Measurements from ENCODE around the gene HNRNPC.

HNRNPC gene

DNA sequence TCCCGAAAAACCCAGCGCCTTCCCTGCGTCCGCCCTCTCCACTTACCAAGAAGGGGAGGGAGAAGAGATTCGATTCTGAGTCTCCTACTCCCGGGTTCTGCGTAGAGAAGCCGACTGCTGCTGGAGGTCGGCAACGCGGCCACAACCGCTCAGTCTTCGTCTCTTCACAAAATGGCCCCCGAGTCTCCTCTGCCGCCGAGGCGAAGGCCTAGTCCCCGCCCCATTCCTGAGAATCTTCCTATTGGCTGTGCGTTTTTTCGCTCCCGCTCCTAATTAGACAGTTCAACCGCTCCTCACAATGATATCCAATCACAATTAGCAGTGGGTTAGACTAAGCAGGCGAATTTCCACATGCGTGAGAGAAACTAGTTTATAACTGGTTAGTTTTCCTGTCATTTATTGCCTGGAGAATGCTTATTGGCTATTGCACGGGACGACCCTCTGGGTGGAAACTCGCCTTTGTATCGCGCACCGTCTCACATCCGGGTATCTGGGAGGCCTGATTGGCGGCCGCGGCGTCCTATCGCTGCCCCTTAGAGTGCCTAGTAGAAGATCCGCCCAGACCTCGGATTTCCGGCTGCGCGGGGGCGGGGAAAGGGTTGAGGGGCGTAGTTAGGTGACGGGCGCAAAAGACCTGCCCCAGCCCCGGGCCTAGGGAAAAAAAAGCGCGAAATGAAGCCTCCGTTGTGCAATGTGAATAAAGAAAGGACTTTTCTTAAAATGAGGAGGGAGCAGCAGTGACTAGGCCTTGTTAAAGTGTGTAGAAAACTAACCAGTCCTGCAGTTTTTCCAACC, at the start of gene HNRNPC:
Gene HNRNPC, minus strand, starts transcription at position 191 of the 795 bp plus-strand sequence. CDS start 35,249 bp downstream, outside the sequence.
- no peak for TF ChIP-seq GATA2 (IDR thresholded peaks at IDR 0.05; ENCODE audit: low read depth, low read length)
- no peak for TF ChIP-seq GATA3 (IDR thresholded peaks at IDR 0.05; ENCODE audit: low read depth, low read length)

DNA sequence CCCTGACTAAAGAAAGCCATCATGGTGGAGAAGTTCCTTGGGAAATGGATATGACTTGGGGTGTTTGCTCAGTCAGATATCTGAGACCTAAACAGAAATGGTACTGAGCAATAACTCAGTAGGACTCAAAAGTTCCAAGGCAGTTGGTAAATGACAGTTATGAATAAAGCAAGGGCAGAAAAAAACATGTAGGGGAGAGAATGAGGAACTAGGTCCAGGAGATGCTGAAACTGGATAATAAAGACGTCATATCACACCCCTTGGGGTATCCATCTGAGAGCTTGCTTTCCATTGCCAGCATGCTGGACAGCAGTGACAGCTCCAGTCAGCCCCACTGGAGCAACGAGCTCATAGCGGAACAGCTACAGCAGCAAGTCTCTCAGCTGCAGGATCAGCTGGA, 48.2 kb upstream of the HNRNPC start:
- TF ChIP-seq GATA2 (IDR thresholded peaks at IDR 0.05; ENCODE audit: low read depth, low read length): no peak
- TF ChIP-seq GATA3 (IDR thresholded peaks at IDR 0.05; ENCODE audit: low read depth, low read length): no peak

DNA sequence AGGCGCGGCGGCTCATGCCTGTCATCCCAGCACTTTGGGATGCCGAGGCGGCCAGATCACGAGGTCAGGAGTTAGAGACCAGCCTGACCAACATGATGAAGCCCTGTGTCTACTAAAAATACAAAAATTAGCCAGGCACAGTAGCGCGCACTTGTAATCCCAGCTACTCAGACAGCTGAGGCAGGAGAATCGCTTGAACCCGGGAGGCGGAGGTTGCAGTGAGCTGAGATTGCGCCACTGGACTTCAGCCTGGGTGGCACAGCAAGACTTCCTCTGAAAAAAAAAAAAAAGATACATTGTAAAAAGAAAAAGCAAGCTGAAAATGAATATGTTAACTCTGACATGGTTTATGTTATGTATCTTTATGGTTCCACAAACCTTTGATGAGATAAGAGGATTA, 44.3 kb upstream of the HNRNPC start:
- TF ChIP-seq GATA2 (IDR thresholded peaks at IDR 0.05; ENCODE audit: low read depth, low read length) (no peak), GATA3 (IDR thresholded peaks at IDR 0.05; ENCODE audit: low read depth, low read length) (no peak)

DNA sequence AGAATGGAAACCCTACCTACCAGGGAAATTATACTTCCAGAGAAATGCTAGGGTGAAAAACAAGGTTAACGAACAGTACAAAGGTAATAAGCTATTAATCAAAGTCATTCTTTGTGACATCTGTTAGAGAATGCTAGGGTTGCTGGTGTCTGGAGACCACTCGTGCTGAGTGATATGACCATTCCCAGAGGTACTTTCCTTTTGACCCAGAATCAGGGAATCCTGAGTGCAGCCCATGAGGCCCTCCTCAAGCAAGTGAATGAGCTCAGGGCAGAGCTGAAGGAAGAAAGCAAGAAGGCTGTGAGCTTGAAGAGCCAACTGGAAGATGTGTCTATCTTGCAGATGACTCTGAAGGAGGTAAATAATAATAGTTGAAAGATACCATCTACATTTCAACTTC, 42.4 kb upstream of the HNRNPC start:
- TF ChIP-seq GATA3 (IDR thresholded peaks at IDR 0.05; ENCODE audit: low read depth, low read length) (no peak), GATA2 (IDR thresholded peaks at IDR 0.05; ENCODE audit: low read depth, low read length) (no peak)

DNA sequence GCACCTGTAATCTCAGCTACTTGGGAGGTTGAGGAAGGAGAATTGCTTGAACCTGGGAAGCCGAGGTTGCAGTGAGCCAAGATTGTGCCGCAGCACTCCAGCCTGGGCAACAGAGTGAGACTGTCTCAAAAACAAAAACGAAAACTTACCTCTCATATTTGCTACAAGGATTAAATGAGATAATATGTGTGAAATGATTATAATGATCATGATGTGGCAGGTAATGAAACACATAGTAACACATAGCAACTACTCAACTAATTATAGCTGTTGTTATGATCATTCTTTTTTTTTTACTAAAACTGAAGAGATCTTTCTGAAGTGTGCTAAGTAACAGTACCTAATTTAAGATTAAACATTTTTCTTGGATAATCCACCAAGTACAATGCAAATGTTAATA, 40.7 kb upstream of the HNRNPC start:
- no peak for TF ChIP-seq GATA2 (IDR thresholded peaks at IDR 0.05; ENCODE audit: low read depth, low read length)
- no peak for TF ChIP-seq GATA3 (IDR thresholded peaks at IDR 0.05; ENCODE audit: low read depth, low read length)

DNA sequence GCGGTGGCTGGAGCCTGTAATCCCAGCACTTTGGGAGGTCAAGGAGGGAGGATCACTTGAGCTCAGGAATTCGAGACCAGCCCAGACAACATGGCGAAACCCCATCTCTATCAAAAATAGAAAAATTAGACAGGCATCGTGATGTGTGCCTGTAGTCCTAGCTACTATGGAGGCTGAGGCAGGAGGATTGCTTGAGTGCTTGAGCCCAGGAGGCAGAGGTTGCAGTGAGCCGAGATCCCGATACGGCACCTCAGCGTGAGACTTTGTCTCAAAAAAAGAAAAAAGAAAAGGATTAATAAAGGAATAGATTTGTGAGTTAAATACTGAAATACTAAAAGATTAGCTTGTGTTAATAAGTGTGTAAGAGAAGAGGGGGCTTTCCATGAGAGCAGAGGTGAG, 40.0 kb upstream of the HNRNPC start:
- TF ChIP-seq GATA2 (IDR thresholded peaks at IDR 0.05; ENCODE audit: low read depth, low read length) (no peak), GATA3 (IDR thresholded peaks at IDR 0.05; ENCODE audit: low read depth, low read length) (no peak)

DNA sequence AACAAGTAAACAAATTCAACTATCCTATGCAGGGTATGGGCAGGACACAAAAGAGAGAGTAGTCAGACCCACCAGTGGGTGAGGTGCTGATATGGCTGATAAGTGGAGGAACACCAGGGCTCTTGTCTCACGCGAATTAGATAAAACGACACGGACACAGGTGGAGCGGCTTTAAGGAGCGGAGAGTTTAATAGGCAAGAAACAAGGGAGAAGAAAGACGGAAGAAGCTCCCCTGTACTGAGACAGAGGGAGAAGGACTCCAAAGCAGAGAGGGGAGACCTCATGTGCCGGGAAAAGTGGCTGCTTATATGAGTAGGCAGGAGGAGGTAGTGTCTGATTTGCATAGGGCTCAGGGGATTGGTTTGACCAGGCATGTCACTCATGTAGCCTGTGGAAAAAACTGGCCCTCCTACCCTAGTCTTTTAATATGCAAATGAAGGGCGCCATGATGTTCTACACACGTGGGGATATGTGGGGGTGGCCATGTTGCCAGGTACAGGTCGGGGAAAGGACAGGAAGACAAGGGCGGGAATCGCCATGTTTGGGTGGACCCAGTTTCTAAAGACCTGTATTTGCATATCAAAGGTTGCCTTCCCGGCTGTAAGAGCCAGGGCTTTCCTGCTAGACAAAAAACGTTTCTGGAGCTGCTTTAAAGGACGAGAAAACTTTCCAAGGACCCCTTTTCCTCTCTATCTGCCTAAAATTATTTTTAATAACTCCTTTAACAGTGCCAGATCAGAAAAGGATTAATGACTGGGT, 39.4 kb upstream of the HNRNPC start:
- TF ChIP-seq GATA2 (IDR thresholded peaks at IDR 0.05; ENCODE audit: low read depth, low read length) (no peak), GATA3 (IDR thresholded peaks at IDR 0.05; ENCODE audit: low read depth, low read length) (no peak)

DNA sequence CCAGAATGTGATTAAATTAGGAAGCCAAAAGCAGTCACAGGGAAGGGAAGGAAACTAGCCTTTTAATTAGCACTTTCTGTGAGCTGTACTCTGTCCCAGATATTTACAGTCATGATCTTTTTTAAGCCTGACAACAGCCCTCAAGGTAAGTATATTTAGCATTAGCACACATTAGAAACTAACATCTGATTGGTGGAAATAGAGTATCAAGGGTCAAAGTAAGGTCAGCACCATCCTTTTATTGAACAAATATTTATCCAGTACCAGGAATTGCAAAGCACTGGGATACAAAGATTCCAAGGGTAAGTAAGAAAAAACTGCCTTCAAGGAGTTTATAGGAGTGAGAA, 38.9 kb upstream of the HNRNPC start:
- TF ChIP-seq GATA2 (IDR thresholded peaks at IDR 0.05; ENCODE audit: low read depth, low read length): no peak
- no peak for TF ChIP-seq GATA3 (IDR thresholded peaks at IDR 0.05; ENCODE audit: low read depth, low read length)

DNA sequence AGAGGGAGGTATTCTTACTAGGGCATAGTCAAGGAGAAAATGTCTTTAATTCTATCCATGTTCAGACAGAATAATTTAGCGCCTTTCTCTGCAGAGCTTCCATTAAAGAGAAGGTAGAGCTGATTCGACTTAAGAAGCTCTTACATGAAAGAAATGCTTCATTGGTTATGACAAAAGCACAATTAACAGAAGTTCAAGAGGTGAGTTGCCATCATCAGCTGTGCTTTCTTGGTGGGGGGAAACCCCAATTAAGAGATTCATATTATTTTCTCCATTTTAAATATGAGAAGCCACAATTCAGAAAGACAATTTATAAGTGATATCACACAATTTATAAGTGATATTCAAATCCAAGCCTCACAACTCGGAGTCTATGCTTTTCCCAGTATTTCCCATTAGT, 38.4 kb upstream of the HNRNPC start:
- TF ChIP-seq GATA2 (IDR thresholded peaks at IDR 0.05; ENCODE audit: low read depth, low read length) (no peak), GATA3 (IDR thresholded peaks at IDR 0.05; ENCODE audit: low read depth, low read length) (no peak)

DNA sequence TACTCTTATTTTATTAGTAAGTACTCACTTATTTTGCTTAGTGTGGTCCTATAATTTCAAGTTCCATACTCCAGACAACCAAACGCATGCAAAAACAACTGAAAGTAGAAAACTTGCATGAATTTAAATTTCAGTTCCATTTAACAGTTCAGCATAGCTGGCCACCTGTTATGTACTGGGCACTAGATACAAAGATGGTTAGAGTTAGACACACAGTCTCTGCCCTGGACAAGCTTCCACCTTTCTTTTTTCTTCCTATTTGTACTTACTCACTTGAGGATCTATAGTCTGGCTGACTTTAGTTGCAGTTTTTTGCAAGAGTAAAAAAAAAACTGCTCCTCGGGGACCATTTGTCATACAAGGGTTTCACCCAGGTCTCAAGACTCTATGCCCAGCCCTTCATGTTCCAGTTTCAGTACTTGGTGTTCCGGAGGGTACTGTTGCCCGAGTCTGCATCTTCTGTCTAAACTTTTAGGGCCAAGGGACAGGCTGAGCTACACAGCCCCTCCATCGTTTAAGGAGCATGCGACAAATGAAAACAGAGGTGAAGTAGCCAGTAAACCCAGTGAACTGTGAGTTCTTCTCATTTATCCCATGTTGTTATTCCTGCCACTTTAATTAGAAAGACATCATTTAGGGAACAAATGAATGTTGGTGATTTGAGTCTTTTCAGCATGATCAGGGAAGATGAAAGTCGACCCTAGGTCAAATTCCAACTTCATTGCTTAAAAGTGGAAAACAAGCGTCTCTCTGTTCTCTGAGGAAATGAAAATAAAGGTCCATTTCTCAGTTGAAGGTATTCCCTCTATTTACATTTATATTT, 33.0 kb upstream of the HNRNPC start:
- TF ChIP-seq GATA2 (IDR thresholded peaks at IDR 0.05; ENCODE audit: low read depth, low read length) (no peak), GATA3 (IDR thresholded peaks at IDR 0.05; ENCODE audit: low read depth, low read length) (no peak)

DNA sequence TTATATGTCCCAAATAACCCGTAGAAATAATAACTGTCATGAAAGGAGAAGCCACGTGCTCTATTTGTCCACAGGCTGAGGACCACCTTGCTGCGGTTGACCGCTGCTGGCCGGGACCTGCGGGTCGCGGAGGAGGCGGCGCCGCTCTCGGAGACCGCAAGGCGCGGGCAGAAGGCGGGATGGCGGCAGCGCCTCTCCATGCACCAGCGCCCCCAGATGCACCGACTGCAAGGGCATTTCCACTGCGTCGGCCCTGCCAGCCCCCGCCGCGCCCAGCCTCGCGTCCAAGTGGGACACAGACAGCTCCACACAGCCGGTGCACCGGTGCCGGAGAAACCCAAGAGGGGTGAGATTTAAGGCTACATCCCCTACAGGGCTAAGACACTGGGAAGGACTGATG, 31.6 kb upstream of the HNRNPC start:
- TF ChIP-seq GATA3 (IDR thresholded peaks at IDR 0.05; ENCODE audit: low read depth, low read length) (no peak), GATA2 (IDR thresholded peaks at IDR 0.05; ENCODE audit: low read depth, low read length) (no peak)

DNA sequence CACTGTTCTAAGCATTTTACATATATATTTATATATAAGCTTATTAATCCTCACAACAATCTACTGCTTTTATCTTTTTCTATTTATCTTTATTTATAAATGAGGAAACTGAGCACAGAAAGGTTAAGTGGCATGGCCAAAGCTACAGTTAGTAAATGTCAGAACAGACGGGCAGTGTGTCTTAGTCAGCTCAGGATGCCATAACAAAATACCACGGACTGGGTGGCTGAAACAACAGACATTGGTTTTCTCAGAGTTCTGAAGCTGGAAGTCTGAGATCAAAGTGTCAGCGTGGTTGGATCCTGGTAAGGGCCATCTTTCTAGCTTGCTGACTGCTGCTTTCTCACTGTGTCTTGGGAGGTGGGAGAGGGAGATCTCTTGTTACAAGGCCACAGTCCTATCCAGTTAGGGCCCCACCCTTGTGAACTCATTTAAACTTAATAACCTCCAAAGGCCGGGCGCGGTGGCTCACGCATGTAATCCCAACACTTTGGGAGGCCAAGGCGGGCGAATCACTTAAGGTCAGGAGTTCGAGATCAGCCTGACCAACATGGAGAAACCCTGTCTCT, 30.4 kb upstream of the HNRNPC start:
- TF ChIP-seq GATA2 (IDR thresholded peaks at IDR 0.05; ENCODE audit: low read depth, low read length) (no peak), GATA3 (IDR thresholded peaks at IDR 0.05; ENCODE audit: low read depth, low read length) (no peak)

DNA sequence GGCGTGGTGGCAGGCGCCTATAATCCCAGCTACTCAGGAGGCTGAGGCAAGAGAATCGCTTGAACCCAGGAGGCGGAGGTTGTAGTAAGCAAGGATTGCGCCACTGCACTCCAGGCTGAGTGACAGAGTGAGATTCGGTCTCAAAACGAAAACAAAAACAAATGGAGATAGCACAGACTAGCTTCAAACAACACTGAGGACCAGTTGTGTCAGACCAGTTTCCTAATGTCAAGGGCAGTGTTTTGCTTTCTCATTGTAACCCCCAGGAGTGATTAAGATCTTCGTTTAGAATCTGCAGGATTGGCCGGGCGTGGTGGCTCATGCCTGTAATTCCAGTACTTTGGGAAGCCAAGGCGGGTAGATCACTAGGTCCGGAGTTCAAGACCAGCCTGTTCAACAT, 29.1 kb upstream of the HNRNPC start:
- TF ChIP-seq GATA2 (IDR thresholded peaks at IDR 0.05; ENCODE audit: low read depth, low read length): no peak
- TF ChIP-seq GATA3 (IDR thresholded peaks at IDR 0.05; ENCODE audit: low read depth, low read length): no peak

DNA sequence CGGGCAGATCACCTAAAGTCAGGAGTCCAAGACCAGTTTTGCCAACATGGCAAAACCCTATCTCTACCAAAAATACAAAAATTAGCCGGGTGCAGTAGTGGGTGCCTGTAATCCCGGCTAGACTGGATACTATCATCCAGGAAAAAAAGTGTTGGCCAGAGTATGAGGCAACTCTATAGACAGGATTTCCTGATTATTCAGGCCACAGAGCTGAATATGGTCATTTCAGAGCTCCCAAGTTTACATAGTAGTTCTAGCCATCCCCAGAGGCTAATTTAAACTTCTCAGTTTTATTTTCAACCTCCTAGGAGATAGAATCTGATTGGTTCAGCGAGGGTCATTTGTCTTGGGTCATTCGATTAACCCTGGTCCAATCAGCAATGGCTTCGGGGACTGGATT, 17.9 kb upstream of the HNRNPC start:
- TF ChIP-seq GATA3 (IDR thresholded peaks at IDR 0.05; ENCODE audit: low read depth, low read length) (no peak), GATA2 (IDR thresholded peaks at IDR 0.05; ENCODE audit: low read depth, low read length) (no peak)
